ENCODE measurements around the gene SLC35F3. TPM values are rescaled to one million over a fixed set of nuclear protein-coding genes. Genes with fewer than 3 reads are reported as not detected.

SLC35F3 gene
- total and polyA plus RNA-seq, 2 donors, result 0.04 to 0.32 TPM

DNA sequence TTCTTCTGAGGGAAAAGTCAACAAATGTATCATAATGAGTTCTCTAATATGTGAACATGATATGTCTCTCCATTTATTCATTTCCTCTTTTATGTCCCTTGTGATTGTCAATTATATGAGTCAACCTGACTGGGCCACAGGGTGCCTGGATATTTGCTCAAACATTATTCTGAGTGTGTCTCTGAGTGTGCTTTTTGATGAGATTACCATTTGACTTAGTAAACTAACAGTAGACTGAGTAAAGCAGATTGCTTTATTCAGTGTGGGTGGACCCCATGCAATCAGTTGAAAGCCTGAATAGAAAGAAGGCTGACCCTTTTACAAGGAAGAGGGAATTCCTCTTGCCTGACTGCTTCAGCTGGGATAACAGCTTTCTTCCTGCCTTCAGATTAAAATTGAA, 142.6 kb downstream of the SLC35F3 start:
- no peak overlapping the region for H3K4me3 ChIP-seq (ENCODE audit: low read depth, low read length)
- no peak for DNase-seq (ENCODE audit: extremely low spot score)
- H3K36me3 ChIP-seq (ENCODE audit: insufficient read depth), result no peaks in the 10 kb centered on the region
- H3K4me1 ChIP-seq (ENCODE audit: insufficient read depth), result no peaks in the 10 kb centered on the region
- no peak overlapping the region for H3K27ac ChIP-seq (ENCODE audit: low read depth)

DNA sequence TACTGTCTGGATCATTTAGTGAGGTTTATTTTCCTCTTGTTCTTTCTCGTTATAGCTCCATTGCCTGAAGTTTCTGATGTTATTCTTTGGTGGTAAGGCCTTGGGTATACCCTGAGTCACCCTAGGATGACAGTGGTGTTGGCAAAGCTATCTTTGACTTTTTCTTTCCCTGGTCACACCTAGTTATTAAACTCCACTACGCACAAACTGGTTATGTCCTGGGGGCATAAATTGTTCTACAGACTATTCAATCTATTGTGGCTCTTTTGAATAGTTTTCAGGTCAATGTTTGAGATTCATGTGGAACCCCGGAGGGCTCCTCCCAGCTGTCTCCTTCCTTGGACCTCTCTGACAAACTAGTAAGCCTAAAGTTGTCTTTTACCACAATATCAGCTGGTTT, 157.7 kb downstream of the SLC35F3 start:
- WGBS, result 61% methylated on average over 3 of the region's 3 CpGs
- no peaks in the 10 kb centered on the region for H3K4me1 ChIP-seq (ENCODE audit: insufficient read depth)
- H3K36me3 ChIP-seq (ENCODE audit: insufficient read depth), result no peaks in the 10 kb centered on the region
- no peak overlapping the region for H3K4me3 ChIP-seq (ENCODE audit: low read depth, low read length)
- H3K27ac ChIP-seq (ENCODE audit: low read depth), result no peak overlapping the region
- no peak for DNase-seq (ENCODE audit: extremely low spot score)

DNA sequence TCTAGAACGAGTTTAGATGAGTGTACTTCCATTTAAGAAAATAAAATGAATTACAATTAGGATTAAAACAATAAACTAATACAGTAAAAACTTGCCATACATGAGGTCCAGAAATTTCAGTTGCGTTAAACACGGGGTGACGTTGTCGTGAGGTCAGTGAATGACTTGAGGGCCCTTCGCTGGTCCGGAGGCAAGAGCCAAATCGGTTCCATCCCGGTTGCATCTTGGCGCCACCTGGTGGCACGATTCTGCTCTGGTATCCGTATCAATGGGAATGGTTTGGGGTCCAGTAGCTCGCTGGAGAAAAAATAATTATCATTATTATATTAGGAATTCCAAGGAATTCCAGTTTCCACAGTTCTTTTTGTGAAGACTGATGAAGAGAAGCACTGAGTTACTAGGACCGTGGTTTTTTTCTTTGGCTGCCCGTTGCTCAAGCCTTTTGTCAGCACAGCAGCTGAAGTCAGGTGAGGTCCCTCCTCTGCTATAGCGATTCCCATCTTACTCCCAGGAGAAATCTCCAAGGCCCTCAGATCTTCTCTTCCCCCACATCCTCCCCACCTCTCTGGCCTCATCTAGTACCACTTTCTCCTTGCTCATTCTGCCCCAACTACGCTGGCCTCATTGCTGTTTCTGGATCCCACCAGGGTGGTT, 161.4 kb downstream of the SLC35F3 start:
- DNase-seq (ENCODE audit: extremely low spot score), result no peak
- WGBS, result 24% methylated on average over 17 of the region's 17 CpGs
- Histone ChIP-seq H3K36me3 (ENCODE audit: insufficient read depth) (no peaks in the 10 kb centered on the region), H3K4me3 (ENCODE audit: low read depth, low read length) (no peak overlapping the region), H3K4me1 (ENCODE audit: insufficient read depth) (no peaks in the 10 kb centered on the region), H3K27ac (ENCODE audit: low read depth) (no peak overlapping the region)

DNA sequence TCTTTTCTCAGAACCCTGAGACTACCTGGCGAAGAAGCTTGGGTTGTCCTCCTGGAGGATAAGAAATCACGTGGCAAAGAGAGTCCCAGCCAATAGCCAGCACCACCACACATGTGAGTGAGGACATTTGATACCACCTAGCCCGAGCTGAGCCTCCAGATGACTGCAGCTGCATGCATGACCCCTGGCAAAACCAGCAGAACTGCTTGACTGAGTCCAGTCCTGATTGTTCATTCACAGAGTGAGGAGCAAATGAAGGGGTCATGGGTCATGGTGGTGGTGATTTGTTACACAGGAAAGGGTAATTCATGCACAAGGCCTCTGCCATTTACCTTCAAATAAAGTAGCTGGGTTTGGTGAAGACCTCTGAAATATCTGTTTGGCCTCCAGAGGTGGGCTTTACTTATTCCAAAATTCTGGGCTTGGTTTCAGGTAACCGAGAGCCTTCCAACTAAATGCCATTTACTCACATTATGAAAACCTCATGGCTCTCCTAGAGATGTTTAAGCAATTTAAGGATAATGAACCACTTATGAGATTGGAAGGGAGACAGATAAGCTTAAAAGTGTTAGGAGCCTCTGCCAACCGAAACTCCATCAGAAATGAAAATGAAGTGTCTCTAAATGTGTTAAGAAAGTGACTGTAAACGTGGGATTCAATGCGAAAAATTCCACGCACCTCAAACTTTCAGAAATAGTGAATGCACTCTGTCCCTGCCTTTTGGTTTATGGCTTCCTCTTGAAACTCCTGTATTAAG, 163.3 kb downstream of the SLC35F3 start:
- Histone ChIP-seq H3K27ac (ENCODE audit: low read depth) (no peak overlapping the region), H3K4me3 (ENCODE audit: low read depth, low read length) (no peak overlapping the region), H3K4me1 (ENCODE audit: insufficient read depth) (no peaks in the 10 kb centered on the region), H3K36me3 (ENCODE audit: insufficient read depth) (no peaks in the 10 kb centered on the region)
- 73% methylated on average over 8 of the region's 8 CpGs for WGBS
- DNase-seq (ENCODE audit: extremely low spot score), result no peak

DNA sequence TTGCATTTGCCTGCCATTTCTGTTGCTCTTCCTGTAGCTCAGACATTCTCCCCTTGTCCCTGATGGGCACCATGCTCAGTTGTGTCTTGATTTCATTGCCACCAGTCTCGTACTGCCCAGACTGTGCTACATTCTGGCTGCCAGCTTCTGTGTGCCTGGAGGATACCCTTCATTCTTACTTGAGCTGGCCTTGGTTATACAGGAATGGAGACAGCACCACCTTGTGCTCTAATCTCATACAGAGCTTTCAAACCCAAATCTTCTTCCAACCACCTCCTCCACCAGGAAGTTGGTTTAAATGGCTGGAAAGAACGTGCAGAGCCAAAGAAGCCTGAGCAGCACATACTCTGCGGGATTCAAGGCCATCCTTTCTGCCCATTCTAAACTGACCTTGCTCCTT, 165.3 kb downstream of the SLC35F3 start:
- Histone ChIP-seq H3K36me3 (ENCODE audit: insufficient read depth) (no peaks in the 10 kb centered on the region), H3K4me3 (ENCODE audit: low read depth, low read length) (no peak overlapping the region), H3K27ac (ENCODE audit: low read depth) (no peak overlapping the region), H3K4me1 (ENCODE audit: insufficient read depth) (no peaks in the 10 kb centered on the region)
- WGBS, result 61% methylated on average over 3 of the region's 3 CpGs
- no peak for DNase-seq (ENCODE audit: extremely low spot score)

DNA sequence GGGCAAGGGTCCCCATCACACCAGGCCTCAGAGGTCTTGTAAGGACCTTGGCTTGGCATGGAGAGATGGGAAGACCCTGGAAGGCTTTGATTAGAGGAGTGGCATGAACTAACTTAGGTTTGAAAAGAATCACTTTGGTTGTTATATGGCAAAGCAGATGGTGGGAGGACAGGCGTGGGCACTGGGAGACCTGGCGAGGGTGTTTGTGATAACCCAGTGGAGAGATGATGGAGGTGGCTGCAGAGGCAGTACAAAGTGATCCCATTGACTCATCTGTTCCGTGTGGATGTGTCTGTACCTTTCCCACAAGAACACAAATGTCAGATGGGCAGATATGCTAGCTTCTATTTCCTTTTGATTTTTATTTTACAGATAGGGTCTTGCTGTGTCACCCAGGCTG, 168.3 kb downstream of the SLC35F3 start:
- Histone ChIP-seq H3K4me3 (ENCODE audit: low read depth, low read length) (no peak overlapping the region), H3K4me1 (ENCODE audit: insufficient read depth) (no peaks in the 10 kb centered on the region), H3K36me3 (ENCODE audit: insufficient read depth) (no peaks in the 10 kb centered on the region), H3K27ac (ENCODE audit: low read depth) (no peak overlapping the region)
- no peak for DNase-seq (ENCODE audit: extremely low spot score)
- 84% methylated on average over 3 of the region's 3 CpGs for WGBS

DNA sequence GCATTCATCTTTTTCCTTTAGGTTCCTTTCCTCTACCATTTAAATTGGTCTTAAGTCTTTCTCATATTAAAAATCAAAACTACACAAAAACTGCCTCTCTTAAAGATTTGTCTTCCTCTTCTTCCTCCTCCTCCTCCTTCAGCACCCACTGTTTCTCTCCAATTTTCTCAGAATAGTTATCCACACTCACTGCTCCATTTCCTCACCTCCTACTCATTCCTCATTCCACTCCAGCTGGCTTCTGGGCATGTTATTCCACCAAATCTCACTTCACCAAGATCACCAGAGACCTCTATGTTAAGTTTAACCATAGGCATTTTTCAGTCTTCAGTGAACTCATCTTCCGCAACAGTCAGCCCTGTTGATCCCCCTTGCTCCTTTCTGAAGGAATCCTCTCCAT, 173.7 kb downstream of the SLC35F3 start:
- DNase-seq (ENCODE audit: extremely low spot score), result no peak
- WGBS, result 100% methylated on average over 1 of the region's 1 CpG
- H3K4me3 ChIP-seq (ENCODE audit: low read depth, low read length), result no peak overlapping the region
- no peaks in the 10 kb centered on the region for H3K4me1 ChIP-seq (ENCODE audit: insufficient read depth)
- H3K27ac ChIP-seq (ENCODE audit: low read depth), result no peak overlapping the region
- no peaks in the 10 kb centered on the region for H3K36me3 ChIP-seq (ENCODE audit: insufficient read depth)

DNA sequence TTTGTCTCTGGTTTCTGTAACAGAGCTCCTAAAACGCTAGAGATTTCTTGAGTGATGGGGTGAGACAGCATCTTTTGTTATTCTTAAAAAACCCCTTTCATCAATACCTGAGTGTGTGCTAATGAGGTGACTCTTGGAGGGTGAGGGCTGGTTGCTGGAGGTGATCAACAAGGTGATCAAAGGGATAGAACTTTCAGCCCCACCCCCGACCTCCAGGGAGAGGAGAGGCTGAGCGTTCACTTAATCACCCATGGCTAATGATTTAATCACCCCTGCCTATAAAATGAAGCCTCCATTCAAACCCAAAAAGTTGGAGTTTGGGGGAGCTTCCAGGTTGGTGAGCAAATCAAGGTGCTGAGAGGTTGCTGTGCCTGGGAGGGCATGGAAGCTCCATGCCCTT, 175.4 kb downstream of the SLC35F3 start:
- WGBS, result 11% methylated on average over 3 of the region's 3 CpGs
- no peak overlapping the region for H3K4me3 ChIP-seq (ENCODE audit: low read depth, low read length)
- H3K4me1 ChIP-seq (ENCODE audit: insufficient read depth), result no peaks in the 10 kb centered on the region
- no peak for DNase-seq (ENCODE audit: extremely low spot score)
- H3K27ac ChIP-seq (ENCODE audit: low read depth), result no peak overlapping the region
- H3K36me3 ChIP-seq (ENCODE audit: insufficient read depth), result no peaks in the 10 kb centered on the region

DNA sequence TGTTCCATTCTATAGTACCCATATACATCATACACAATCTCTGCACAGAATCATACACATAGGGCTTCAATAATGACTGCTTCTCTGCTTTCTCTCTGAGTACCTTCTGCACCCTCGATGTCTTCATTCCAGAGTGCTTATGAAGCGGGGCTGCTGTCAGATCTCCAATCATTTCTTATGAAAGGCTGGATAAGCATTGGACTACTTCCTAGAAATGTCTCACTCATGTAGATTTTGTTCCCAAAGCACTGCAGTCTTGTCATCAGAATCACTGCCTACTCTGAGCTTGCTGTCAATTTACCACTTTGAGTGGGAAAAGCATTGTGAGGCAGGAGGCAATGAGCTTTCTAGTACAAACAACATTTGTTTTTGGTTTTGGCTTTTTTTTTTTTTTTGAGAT, 179.0 kb downstream of the SLC35F3 start:
- Histone ChIP-seq H3K4me1 (ENCODE audit: insufficient read depth) (no peaks in the 10 kb centered on the region), H3K36me3 (ENCODE audit: insufficient read depth) (no peaks in the 10 kb centered on the region), H3K4me3 (ENCODE audit: low read depth, low read length) (no peak overlapping the region), H3K27ac (ENCODE audit: low read depth) (no peak overlapping the region)
- no peak for DNase-seq (ENCODE audit: extremely low spot score)
- 67% methylated on average over 2 of the region's 2 CpGs for WGBS

DNA sequence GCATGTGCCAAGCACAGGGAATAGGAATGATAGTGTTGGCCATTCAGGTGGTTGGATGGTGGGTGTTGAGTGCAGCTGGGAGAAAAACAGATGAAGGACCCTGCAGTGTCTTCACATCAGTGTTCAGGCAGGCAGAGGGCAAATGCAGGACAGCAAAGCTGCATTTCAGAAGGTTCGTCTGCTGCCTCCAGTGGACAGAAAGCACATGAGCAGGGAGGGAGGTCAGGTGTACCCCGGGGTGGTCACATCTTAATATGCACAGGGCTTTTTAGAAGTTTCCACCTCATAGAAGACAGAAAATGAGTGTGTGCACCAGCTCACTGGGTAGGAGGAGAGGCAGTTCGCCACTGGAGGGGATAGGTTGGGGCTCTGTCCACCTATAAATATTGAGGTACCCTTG, 184.9 kb downstream of the SLC35F3 start:
- Histone ChIP-seq H3K27ac (ENCODE audit: low read depth) (no peak overlapping the region), H3K4me3 (ENCODE audit: low read depth, low read length) (no peak overlapping the region), H3K4me1 (ENCODE audit: insufficient read depth) (no peaks in the 10 kb centered on the region), H3K36me3 (ENCODE audit: insufficient read depth) (no peaks in the 10 kb centered on the region)
- DNase-seq (ENCODE audit: extremely low spot score), result no peak
- WGBS, result 71% methylated on average over 3 of the region's 3 CpGs

DNA sequence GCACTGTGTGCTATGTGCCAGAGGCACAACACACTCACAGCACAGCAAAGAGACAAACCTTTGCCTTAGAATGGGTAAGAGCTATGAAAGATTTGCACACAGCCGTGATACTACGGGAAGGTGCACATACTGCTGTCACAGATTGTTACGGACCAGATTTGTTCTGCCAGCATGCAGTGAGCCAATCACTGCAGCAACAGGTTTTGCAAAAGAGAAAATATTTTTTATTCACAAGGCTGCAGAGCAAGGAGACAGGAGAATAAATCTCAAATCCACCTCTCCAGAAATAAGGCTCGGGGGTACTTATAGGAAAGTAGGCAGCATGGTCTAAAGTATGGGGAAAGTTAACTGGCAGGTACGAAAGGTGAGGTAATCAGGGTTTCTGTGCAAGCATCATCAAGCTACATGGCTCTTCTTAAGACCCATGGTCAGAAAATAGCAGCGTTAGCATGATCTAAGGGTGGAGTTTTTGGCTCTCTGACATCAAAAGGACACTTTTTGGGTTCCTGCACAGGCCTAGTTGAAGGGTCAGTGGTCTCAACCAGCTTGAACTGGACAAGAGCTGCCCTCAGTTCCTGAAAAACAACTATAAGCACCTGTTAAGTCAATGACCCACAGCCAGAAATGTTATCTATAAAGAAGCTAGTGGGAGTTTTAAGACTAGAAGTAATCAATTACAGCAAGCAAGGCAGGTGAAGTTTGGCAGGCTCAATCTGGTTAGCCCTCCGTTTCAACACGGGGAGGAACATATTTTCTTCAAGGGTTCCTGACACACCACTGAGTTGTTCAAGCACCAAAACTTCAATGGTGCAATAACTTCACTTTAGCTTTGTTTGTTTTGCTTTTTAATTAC, 186.0 kb downstream of the SLC35F3 start:
- Histone ChIP-seq H3K36me3 (ENCODE audit: insufficient read depth) (no peaks in the 10 kb centered on the region), H3K27ac (ENCODE audit: low read depth) (no peak overlapping the region)
- 90% methylated on average over 8 of the region's 8 CpGs for WGBS

DNA sequence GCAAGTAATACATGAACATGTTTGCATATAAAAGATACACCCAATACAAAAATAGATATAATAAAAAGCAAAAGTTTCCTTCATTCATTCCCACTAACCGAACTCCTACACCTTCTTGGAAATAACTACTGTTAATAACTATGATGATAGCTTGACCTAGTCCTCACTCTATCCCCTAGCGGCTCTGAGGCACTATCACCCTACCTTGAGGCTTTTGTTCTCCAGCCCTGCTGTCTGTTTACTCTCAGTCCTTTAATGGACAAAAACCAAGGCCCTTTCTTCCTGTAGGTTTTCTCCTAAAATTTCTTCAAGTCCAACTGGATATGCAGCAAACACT, 186.6 kb downstream of the SLC35F3 start:
- Histone ChIP-seq H3K27ac (ENCODE audit: low read depth) (no peak overlapping the region), H3K4me1 (ENCODE audit: insufficient read depth) (no peaks in the 10 kb centered on the region), H3K4me3 (ENCODE audit: low read depth, low read length) (no peak overlapping the region), H3K36me3 (ENCODE audit: insufficient read depth) (no peaks in the 10 kb centered on the region)
- no peak for DNase-seq (ENCODE audit: extremely low spot score)
- 90% methylated on average over 2 of the region's 2 CpGs for WGBS

More for the DNA sequence above, 186.0 kb downstream of the SLC35F3 start:
- H3K4me1 ChIP-seq (ENCODE audit: insufficient read depth), result no peaks in the 10 kb centered on the region
- no peak for DNase-seq (ENCODE audit: extremely low spot score)
- no peak overlapping the region for H3K4me3 ChIP-seq (ENCODE audit: low read depth, low read length)

DNA sequence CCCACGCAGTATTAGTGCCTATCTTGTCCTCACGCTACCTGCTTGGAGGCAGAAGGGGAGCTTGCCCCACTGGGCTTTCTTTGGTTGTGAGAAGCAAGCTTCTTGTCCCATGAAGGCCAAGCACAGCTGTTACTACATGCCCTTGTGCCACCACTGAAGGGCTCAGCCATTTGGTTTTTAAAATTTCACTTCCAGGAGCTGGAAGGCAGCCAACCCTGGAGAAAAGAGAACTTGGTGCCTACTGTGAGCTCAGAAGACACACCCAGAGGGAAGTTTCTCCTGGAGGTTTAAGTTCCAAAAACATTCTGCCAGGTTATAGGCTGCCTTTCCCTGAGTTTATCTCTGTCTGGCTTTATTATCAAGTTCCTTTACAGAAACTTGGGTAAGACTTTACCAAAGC, 187.4 kb downstream of the SLC35F3 start:
- H3K4me3 ChIP-seq (ENCODE audit: low read depth, low read length), result no peak overlapping the region
- no peaks in the 10 kb centered on the region for H3K4me1 ChIP-seq (ENCODE audit: insufficient read depth)
- H3K36me3 ChIP-seq (ENCODE audit: insufficient read depth), result no peaks in the 10 kb centered on the region
- DNase-seq (ENCODE audit: extremely low spot score), result no peak
- H3K27ac ChIP-seq (ENCODE audit: low read depth), result no peak overlapping the region
- WGBS, result 93% methylated on average over 2 of the region's 2 CpGs

DNA sequence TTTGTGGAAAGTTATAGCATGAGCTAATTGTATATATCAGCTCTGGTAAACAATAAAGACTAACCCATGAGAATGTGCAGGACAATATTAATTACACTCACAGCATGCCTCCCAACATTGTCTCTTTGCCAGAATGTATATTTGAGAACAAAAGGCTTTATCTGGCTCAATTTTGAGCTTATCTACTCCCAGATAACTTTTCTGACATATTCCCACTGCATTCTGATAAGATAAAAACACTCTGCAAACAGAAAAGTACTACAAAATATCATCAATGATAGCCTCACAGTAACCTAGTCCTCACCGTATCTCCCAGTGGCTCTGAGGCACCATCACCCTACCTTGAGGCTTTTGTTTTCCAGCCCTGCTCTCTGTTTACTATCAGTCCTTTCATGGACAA, 188.6 kb downstream of the SLC35F3 start:
- Histone ChIP-seq H3K36me3 (ENCODE audit: insufficient read depth) (no peaks in the 10 kb centered on the region), H3K4me3 (ENCODE audit: low read depth, low read length) (no peak overlapping the region), H3K27ac (ENCODE audit: low read depth) (no peak overlapping the region), H3K4me1 (ENCODE audit: insufficient read depth) (no peaks in the 10 kb centered on the region)
- DNase-seq (ENCODE audit: extremely low spot score), result no peak
- WGBS, result 52% methylated on average over 1 of the region's 1 CpG
